Measurements from ENCODE around the gene MS4A14. TPM values are rescaled to one million over a fixed set of nuclear protein-coding genes. Genes with fewer than 3 reads are reported as not detected.

The MS4A14 gene
- total RNA-seq, 4 donors from 2014 or later, result 0.10 to 1.2 (median 0.38) TPM; not detected in 1

DNA sequence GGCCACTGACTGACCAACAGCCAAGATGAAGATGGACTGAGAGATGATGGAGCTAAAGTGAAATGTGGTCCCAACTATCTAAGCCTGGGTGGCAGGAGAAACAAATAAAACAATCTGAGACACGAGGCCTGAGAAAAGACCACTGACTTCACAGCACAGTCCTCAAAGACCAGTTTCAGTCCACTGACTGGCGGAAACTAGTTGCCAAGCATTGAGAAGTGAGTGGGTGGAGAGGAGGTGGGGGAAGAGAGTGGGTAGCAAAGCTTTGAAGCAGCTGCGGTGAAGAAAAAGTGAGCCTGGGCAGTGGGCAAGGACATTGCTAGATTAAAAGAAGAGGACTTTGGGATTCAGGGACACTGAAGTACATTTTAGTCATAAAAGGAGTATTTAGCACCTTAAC is 61.3 kb downstream of the MS4A14 start:
- intact Hi-C loops (cut with DNase I; ENCODE audit: low total_unique reads), result no loop called here
- 85 to 89% methylated on average over 3 of the region's 3 CpGs for WGBS, 2 donors
- no peak for TF ChIP-seq POLR2A (IDR thresholded peaks at IDR 0.05)
- TF ChIP-seq, protein P1, sequence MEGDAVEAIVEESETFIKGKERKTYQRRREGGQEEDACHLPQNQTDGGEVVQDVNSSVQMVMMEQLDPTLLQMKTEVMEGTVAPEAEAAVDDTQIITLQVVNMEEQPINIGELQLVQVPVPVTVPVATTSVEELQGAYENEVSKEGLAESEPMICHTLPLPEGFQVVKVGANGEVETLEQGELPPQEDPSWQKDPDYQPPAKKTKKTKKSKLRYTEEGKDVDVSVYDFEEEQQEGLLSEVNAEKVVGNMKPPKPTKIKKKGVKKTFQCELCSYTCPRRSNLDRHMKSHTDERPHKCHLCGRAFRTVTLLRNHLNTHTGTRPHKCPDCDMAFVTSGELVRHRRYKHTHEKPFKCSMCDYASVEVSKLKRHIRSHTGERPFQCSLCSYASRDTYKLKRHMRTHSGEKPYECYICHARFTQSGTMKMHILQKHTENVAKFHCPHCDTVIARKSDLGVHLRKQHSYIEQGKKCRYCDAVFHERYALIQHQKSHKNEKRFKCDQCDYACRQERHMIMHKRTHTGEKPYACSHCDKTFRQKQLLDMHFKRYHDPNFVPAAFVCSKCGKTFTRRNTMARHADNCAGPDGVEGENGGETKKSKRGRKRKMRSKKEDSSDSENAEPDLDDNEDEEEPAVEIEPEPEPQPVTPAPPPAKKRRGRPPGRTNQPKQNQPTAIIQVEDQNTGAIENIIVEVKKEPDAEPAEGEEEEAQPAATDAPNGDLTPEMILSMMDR (IDR thresholded peaks at IDR 0.05), result no peak
- no peak for DNase-seq (ENCODE audit: low spot score in 2 of 2)
- no peak overlapping the region for H3K4me3 ChIP-seq (ENCODE audit: low read depth, poor library complexity, severe bottlenecking)

DNA sequence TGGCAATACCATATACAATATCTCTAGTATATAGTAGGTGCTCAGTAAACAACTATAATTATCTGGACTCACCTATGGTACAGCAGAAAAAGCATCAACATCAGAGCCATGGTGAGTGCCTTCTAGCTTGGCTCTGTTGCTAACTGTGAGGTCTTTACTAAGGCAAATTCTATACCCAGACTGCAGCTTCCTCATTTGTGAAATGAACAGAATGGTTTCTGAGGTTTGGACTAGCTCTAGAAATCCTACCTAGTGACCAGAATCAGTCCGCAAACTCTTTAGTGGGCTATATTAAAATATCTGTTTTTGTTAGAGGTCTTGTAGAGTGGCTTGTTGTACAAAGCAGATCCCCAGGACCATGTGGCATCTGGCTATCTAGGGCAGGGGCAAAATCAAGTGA is 63.1 kb downstream of the MS4A14 start:
- intact Hi-C loops (cut with DNase I; ENCODE audit: low total_unique reads), result no loop called here
- DNase-seq (ENCODE audit: low spot score in 2 of 2), result no peak
- WGBS, 2 donors, result 94 to 100% methylated on average over 1 of the region's 1 CpG
- no peak for TF ChIP-seq POLR2A (IDR thresholded peaks at IDR 0.05)
- TF ChIP-seq, protein P1 (IDR thresholded peaks at IDR 0.05), result no peak
- no peak overlapping the region for H3K4me3 ChIP-seq (ENCODE audit: low read depth, poor library complexity, severe bottlenecking)

Other genes with a start within 250 kb of the MS4A14 start
- gene MS4A6A, start 213.4 kb upstream of the MS4A14 start, total RNA-seq, result 10 to 100 TPM in 3 of 4 donors, 1 to 10 TPM in 1; 4.1 to 22.2 (median 15.0) TPM
- gene MS4A4E, start 153.3 kb upstream of the MS4A14 start, total RNA-seq, result 1 to 10 TPM in 3 of 4 donors, under 1 TPM in 1; 0.25 to 1.6 (median 1.4) TPM
- gene MS4A4A, start 115.8 kb upstream of the MS4A14 start, total RNA-seq, result 1 to 10 TPM; 3.0 to 9.5 (median 6.2) TPM
- gene MS4A6E, start 69.2 kb upstream of the MS4A14 start, total RNA-seq, result not detected
- 1 to 10 TPM; 2.4 to 5.7 (median 2.8) TPM for gene MS4A7, start 17.9 kb upstream of the MS4A14 start, total RNA-seq
- not detected for gene MS4A5, start 33.1 kb downstream of the MS4A14 start, total RNA-seq
- gene MS4A1, start 59.4 kb downstream of the MS4A14 start, total RNA-seq, result under 1 TPM in 2 of 4 donors, not detected in 2; 0.27 to 0.72 TPM
- gene MS4A12, start 96.3 kb downstream of the MS4A14 start, total RNA-seq, result not detected
- not detected for gene MS4A13, start 118.9 kb downstream of the MS4A14 start, total RNA-seq